GM21528 (cell line): ENCODE results near the gene SLC43A1.

Experiments used
- ATAC-seq: cut with Tn5 transposase; IDR thresholded peaks from one replicate; pipeline ENCODE4 v1.9.1; 2021; ENCODE audit warnings: mild to moderate bottlenecking, moderate library complexity; ENCODE audit not compliant: unreplicated experiment, low FRiP score

Gene SLC43A1

DNA sequence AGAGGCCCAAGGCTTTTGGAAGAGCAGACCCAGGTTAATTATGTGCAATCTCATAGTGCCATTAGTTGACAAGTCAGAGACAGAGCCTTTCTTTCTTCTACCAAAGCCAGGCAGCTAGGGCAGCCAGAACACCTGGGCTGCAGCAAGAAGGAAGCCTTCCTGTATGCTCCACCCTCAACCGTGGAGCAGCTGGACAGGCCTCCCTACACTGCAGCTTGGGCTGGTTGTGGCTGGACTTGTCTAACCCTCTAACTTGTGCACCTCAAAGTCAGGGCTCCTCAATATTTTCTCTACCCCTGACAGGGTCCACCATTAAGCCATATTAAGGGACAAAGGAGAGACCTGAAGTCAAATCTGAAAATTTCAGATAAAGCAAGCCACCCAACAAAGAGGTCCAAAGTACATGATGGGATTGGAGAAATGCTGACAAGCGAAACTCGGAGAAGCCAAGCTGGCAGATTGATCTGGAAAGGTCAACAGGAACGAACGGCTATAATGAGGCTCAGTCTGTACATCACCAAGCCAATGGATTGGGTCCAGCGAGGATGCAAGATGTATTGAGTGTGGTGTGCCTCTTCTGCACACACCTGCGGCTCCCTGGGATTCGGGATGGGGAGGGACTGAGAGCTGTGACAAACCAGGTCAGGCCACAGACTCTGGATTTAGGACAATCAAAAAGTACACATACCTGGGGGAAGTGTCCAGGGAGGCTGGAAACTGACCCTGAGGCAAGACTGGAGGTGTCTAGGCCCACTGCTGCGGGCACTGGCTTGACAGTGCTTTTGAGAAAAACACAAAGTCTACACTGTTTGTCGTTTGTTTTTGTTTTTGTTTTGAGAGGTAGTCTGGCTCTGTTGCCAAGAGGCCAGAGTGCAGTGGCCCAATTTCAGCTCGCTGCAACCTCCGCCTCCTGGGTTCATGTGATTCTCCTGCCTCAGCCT, 76.9 kb downstream of the SLC43A1 start:
- ATAC-seq: no peak

DNA sequence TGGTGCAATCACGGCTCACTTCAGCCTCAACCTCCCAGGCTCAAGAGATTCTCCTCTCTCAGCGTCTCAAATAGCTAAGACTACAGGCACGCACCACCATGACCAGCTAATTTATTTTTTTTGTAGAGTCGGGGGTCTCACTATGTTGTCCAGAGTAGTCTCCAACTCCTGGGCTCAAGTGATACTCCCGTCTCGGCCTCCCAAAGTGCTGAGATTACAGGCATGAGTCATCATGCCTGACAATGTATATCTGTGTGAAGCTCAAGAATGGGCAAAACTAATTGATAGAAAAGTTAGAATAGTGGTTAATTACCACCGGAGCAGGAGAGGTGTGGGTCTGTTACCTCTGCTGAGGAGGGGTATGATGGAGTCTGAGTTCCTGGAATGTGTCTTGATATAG, 79.5 kb downstream of the SLC43A1 start:
- no peak for ATAC-seq

DNA sequence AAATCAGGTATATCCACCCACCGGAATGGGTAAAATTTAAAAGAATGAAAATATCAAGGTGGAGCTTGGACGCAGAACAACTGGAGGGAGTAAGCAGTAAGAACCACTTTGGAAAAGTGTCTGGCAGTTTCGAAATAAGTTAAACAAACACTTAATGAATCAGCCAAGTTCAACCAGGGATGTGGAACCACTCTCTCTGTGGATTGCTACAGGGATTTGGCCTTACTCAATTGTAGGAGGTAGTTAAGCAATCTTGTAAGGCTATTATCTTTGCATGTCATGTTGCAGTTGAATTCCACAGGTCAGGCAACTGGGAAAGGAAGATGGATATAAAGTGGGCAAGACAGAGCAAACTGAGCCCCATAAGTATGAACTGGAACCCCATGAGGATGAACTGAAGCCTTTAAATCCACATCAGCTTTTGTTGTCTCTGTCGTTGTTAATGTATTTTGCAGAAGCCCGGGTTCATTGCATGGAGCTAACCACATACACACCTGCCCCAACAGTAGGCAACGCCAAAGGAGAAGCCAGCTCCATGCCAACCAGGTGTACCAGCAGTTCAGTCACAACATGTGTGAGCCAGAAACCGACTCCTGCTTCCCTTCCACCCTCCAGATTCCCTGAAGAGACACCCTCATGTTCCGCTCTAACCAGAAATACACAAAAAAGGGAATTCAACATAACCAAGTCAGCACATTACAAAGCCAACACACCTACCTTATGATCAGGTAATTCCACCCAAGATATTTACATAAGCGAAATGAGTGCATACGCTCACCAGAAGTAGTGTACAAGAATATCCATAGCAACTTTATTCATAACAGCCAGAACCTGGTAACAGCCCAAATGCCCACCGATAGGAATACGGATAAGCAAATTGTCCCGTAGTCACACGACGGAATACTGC, 80.6 kb downstream of the SLC43A1 start:
- ATAC-seq: no peak
